HT-29 (cell line): ENCODE results near the gene RGS7. TPM values are rescaled to one million over a fixed set of nuclear protein-coding genes. Genes with fewer than 3 reads are reported as not detected.

Experiments
- small RNA-seq: library from RNA; depleted of rRNA; stranded (forward); fragments of <200 nt; gene quantifications from one replicate; pipeline ENCODE3, GENCODE V24; 2014
- total RNA-seq: library from RNA; depleted of rRNA; stranded (reverse); fragments of >200 nt; shearing (Covaris generic); gene quantifications from 2 replicates; pipeline ENCODE4 v1.2.3, GENCODE V29; 2014; rRNA removed

Gene RGS7
- total RNA-seq, 1 experiment from 2014 or later, result 0.31 TPM

Small RNAs within 50 kb of the gene (small RNA-seq; reads per million reads assigned to genes)
- not detected for gene MIR3123

Other genes with a start within 250 kb of the RGS7 start
- 44.6 and 47.6 TPM in 2 replicates for gene FH, start 162.6 kb upstream of the RGS7 start, total RNA-seq
- not detected in 2 replicates for gene KMO, start 175.2 kb upstream of the RGS7 start, total RNA-seq